DMS153 treated with DMSO at 0.1 percent for 48 hours (cell line): ENCODE data around the gene ERFE.
A peak's percentile ranks its signal among the peaks of the same experiment; 100 is the strongest.

Source experiments
- DNase-seq: peaks from one replicate; lab custom pipeline; 2025; ENCODE audit not compliant: unreplicated experiment; lab: John Stamatoyannopoulos, UW

The ERFE gene

DNA sequence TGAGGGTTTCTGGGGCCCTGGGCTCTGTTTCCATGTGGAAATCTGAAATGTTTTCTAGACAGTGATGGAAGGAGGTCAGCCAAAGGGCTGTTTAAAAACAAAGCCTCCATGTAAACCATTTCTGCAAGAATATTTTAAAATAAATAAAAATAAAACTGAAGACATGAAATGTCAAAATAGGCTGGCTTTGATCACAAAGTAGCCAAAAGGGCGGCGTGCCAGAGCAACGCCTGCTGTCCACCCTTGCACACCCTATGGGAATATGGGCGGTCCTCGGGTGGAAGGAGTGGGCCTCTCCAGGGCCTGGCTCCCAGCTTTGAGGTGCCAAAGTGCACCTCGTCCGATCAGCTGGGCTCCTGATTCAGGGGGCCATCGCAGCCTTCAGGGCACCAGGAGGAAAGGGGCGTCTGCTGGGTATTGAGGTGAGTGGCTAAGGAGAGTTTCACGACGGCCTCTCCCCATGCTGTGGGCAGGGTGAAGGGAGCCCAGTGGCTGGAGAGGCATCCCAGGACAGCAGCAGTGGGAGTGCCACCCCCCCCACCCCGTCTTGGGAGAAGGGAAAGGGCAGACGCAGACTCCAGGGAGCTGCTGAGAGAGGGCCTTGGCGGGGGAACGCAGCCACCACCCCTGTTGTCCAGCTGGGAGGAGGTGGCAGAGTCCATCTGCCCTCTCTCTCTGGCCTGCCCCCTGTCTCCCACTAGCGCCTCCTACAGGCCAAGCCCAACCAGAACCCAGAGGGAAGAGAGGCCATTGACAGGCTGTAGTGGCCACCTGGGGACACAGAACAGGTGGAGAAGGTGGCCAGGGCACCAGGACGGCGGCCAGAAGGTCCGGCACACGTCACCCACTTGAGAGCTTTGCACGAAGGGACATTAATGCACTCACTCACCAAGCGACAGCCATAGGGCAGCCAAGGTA, 5.7 kb upstream of the ERFE start:
- DNase-seq = no peak

DNA sequence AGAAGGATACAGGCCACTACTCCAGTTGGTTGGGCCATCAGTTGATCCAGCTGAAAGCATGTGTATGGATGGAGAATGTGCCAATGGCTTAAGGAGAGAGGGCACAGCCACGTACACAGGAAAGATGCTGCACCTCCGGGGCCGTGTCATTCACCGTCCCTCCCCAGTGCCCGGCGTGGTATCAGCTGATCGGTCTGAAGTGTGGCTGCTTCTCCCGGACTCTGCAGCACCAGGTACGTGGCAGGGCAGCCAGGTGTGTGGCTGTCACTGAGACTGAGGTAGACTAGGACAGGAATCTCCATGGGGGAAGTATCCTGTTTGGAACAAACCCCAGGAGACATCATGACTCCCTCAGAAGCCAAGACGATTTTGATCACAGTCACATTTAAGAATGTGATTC, 4.2 kb upstream of the ERFE start:
- DNase-seq = no peak

DNA sequence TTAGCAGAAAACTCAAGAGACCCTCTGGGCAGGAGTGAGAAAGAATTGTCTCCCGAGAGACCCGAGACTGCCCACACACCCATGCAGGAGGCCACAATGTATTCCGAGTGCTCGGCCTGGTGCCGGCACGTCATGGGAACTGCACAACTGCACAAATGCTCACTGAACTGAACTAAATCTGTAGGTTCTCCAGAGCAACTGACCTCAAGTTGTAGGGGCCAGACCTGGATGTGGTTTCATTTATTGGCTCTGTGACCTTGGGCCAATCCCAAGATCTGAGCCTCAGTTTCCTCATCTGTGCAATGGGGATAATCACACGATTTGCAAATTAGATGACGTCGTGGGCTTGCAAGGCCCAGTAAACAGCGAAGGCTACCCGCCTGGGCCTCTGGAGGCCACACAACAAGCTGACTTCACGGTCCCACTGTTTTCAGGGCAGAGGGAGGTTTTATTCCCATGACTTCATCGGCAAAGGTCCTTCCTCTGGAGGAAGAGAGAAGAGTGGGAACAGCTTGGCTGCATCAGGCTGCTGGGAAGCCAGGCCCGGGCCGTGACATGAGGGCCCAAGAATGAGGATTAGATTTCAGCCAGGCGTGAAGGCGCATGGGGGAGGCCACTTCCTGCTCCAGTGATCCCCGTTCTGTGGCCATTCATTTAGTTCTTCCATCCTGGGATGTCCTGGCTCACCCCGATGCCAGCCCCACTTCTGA, 3.6 kb upstream of the ERFE start:
- no peak for DNase-seq

DNA sequence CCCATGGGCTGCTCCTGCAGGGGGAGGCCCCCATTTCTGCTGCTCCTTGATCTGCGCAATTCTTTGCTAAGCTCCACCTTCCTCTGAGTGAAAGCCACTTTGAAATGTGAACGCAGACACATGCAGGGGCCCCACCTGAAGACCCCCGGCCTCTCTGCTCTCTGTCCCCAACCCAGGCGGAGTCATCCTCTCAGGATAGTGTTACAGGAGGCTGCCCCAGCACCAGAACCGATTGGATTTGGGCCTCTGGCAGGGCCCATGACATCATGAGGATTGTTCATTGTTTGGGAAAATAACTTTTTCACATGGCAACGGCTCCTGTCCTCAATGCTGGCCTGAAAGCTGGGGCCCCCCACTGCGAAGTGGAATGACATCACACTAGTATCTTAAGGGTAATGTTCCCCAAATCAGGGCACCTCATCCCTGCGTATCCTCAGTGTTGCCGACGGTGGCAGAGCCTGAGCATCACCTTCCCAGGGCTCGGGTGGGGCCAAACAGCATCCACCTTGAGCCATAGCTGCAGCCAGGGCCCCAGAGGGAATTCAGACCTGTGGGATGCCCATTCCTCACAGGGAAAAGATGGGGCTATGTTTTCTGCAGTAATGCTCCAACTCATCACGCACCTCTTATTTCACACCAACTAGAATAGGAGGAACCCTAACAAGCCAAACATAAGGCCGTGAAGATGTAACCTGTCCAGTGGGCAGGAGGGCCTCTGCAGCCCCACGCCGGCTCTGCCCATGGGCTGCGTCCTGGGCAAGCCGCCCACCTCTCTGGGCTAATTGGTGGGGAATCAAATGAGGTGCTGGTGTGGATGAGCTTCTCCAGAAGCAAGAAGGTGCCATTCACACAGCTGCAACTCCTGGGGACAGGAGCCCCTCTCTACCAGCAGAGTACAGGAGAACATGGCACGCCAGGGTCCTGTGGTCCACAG, 2.7 kb upstream of the ERFE start:
- no peak for DNase-seq

DNA sequence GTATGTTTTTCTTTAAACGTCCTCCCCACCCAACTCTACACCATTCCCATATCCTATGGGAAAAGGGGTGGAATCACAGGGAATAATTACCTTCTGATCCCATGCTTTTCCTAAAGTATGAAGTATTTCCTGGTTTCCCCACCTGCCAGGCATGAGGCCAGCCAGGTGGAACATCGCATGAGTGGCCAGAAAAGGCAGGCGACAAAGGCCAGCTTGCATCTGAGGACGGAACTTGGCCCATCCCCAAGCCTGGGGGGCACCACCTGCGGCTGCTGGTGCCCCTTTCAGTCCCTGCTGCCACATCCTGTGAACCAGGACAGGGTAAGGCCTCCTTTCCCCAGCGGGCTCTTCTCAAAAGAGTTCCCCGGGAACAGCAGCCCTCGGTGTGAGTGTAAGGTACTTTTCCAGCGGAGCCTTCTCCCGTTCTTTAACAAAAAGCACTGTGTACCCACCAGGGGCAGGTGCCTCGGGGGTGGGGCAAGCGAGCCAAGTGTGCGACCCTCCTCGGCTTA, 1.2 kb upstream of the ERFE start:
- peak; percentile 42 for DNase-seq

DNA sequence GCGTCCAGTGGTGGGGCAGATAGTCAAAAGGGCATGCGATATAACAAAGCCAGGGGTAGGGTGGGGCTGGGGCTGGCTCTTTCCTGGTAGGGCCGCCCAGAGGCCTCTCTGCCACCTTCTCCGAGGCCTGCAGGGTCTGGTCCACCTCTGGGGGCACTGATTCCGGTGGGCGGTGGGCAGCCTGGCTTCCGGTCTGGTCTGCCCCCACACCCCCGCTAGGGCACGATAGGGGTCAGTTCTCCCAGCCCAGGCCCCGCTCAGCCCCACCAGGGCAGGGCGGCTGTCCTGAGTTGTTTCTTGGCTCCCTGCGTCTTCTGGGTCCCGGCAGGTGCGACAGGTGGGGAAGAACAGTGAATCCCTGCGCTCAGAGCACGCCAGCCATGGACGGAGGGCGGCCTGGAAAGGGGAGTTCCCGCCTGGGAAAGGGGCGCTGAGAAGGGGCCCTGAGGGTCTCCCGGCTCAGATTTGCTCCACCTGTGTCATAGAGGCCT, 707 bp upstream of the ERFE start:
- DNase-seq = no peak

DNA sequence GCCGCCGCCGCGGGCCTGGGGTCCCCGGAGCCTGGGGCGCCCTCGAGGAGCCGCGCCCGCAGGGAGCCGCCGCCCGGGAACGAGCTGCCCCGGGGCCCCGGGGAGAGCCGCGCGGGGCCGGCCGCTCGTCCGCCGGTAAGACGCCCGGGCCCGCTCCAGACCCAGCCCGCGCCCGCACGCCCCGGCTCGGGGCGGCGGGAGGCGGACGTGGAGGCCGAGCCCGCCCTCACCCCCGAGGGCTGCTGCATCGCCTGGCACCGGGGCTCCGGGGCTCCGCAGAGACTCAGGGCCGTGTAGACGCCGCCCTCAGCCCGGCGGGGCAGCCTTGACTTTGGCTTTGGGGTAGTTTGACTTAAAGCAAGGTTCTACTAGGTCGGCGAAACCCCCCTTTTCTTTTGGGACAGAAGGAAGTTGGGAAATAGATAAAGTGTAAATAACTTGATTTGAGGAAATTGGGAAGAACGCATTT, 335 bp downstream of the ERFE start:
- no peak for DNase-seq

DNA sequence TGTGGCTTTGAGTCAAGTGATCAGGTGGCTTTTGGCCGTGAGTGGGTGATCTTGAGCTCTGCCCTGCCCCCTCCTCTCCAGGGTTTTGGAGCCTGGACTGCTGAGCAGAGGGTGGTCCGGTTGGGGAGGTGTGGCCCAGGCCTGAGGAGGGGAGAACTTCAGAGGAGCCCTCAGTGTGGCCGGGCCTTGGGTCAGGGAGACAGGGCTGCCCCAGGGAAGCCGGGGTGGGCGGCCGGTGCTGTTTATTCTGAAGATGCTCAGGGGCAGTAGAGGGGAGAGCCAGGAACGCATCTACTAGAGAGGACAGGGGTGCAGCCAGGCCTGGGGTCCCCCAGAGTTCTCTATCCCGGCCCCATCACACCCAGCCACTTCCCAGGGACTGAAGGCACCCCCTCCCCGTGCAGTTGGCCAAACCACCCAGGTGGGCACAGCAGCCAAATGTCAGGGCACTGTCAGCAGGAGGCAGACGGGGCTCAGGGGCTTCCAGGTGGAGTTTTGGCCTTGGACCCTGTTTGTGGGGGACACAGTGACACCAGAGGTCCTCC, 963 bp downstream of the ERFE start:
- no peak for DNase-seq

DNA sequence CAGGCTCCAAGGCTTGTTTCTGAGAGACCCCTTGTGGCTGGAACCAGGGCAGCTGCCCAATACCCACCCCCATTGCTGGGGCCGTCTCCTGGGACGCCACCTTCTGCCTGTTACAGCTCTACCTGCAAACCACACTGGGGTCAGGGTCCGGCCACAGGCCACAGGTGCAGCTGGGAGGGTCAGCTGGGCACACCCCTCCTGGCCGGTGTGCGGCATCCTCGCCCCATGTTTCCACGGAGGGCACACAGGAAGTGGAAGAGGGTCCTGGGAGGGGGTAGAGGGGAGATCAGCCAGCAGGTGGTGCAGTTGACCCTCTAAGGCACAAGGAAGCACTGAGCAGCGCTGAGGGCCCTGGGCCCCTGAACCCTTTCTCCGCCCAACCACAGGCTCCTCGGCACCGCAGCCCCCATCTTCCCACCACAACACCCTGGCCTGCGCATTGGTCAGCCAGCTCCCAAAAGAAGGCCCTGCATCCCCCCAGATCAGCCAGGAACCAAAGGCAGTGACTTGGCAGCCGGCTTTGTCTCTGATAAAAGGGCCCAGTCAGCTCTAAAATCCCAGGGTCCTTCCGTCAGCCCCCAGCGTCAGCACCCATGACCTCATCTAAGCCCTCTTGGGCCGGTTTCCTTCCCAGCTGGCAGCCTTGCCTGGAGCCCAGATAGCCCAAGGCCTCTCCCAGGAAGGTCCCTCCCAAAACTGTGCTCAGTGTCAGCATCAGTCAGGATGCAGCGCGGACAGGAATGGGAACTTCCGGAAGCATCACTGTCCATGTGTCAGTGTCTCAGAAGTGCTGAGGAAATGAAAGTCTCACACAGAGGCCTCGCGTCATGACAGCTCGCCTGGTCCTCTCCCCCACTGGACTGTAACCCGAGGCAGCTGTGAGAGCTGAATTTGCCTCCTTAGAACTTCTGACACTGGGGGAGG, 1.7 kb downstream of the ERFE start:
- no peak for DNase-seq

DNA sequence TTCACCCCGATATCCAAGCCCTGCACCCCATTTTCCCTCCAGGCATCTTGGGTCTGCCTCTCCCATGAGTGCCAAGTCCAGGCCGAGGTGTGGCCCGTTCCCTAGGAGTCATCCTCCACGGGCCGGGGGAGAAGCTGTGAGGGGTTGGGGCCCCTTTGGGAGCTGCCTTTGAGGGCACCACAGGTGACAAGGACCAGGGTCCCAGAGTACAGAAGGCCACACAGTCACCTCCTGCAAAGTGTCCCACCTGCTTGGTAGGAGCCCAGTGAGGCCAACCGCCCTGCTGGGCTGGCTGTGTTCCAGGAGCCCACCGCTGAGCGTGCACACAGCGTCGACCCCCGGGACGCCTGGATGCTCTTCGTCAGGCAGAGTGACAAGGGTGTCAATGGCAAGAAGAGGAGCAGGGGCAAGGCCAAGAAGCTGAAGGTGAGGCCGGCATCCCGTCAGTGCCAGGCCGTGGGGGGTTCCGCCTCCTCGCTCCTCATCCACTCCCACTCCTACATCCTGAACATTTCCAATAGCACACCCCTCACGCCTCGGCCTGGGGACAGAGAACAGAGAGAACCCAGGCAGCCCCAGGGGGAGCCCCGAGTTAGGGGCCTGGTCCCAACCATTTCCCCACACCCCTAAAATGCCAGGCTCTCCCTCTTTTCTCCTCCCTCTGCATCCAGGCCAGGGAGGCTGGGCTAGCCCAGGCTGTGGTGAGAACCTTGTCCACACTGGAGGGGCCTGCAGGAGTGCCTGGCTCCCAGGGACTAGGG, 2.7 kb downstream of the ERFE start:
- DNase-seq = no peak

DNA sequence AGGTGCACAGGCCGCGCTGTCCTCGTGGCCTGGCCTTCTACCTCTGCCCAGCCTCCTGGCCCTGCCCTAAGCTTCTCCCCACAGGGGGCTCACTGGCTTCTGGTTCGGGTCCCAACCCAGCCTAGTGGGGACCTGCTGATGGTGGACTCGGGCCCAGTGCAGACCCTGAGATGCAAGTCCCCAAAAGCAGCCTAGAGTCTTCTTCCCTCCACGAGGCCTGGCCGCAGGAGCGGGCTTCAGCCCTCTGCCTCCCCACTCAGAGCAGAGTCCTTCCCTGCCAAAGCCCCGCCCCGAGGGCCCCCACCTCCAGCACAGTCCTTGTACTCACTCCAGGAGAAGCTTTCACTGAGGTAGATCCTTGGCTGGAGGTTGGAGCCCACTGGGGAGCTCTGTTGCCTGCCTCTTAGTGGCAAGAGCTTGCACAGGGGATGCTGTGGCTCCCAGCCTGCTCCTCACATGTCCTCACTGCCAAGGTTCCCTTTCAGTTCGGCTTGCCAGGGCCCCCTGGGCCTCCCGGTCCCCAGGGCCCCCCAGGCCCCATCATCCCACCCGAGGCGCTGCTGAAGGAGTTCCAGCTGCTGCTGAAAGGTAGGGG, 3.6 kb downstream of the ERFE start:
- no peak for DNase-seq

DNA sequence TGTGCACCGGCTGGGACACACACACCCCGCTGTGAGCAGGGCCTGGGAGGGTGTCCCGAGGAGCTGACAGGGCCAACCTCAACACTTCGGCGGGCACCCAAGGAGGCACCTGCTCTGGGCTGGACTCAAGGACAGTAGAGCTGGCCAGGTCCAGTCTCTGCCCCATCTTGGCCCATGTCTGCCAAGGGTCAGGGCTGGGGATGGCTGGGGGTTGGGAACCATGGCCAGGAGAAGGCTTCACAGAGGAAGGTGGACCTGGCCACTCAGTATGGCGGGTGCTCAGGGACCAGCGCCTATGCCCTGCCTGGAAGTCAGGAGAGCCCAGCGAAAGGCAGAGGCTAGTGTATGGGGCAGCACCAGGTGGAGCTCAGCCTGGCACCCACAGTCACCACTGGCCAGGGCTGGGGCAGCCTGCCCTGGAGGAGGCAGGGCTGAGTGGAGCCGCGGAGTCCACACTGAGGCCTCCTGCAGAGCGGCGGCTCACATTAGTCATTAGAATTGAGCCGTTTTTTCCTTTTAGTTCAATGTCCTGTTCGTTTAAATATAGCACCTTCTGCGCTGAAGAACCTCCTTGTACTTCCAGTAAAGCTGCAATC, 4.2 kb downstream of the ERFE start:
- no peak for DNase-seq

DNA sequence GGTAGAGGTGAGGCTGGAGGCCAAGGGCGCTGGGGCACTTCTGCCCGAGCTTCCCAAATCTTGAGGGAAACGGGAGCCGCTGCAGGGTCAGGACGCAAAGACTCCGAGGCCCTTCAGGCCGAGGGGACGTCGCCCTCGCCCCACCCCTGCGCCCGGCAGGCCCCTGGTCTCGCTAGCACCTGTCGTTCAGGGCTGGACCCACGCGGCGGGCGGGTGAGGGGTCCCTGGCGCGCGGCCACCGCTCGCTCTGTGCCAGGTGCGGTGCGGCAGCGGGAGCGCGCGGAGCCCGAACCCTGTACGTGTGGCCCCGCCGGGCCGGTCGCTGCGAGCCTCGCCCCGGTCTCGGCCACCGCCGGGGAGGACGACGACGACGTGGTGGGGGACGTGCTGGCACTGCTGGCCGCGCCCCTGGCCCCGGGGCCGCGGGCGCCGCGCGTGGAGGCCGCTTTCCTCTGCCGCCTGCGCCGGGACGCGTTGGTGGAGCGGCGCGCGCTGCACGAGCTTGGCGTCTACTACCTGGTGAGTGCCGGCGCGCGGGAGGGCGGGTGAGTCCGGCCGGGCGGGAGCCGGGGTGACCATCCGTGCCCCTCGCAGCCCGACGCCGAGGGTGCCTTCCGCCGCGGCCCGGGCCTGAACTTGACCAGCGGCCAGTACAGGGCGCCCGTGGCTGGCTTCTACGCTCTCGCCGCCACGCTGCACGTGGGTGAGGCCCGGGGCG, 4.9 kb downstream of the ERFE start:
- DNase-seq = no peak

DNA sequence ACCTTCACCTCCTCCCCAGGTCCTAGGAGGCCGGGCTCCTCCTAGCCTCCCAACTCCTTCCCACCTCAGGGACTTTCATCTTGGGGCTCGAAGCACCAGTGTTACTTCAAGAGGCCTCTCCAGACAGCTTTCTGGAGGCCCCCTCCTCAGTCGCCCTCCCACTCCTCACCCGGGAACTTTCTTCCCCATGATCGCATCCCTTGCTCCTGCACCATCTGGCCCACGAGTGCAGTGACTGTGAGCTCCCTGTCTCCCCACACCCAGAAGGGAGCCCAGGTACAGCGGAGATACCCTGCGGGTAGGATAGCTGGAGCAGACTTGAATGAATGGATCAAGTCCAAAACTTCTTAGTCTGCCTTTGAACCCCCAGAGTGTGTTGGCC, 6.1 kb downstream of the ERFE start:
- no peak for DNase-seq

DNA sequence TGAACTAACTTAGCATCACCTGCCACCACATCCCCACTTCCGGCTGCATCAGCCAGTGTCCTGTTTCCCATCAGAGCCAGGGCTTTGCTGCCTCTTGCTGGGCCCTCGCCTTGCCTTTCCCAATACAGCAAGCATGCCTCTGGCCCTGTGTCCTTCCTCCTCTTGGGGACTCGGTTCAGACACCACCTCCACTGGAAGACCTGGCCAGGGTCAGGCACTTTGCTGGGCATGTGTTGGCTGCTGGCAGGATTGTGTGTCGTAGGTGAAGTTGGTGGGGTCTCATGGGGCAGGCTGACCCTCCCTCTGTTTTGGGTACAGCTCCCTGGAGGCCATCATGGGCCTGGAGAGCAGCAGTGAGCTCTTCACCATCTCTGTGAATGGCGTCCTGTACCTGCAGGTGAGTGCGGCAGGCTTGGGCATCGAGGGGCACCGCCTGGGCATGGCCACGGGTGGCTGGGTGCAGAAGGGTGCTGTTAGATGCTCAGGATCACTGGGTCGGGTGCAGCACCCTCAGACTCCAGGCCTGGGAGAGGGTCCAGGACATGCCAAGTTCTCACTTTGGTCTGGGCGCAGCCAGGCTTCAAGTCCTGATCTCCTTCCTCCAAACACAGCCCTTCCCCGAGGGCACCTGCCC, 6.6 kb downstream of the ERFE start:
- no peak for DNase-seq

DNA sequence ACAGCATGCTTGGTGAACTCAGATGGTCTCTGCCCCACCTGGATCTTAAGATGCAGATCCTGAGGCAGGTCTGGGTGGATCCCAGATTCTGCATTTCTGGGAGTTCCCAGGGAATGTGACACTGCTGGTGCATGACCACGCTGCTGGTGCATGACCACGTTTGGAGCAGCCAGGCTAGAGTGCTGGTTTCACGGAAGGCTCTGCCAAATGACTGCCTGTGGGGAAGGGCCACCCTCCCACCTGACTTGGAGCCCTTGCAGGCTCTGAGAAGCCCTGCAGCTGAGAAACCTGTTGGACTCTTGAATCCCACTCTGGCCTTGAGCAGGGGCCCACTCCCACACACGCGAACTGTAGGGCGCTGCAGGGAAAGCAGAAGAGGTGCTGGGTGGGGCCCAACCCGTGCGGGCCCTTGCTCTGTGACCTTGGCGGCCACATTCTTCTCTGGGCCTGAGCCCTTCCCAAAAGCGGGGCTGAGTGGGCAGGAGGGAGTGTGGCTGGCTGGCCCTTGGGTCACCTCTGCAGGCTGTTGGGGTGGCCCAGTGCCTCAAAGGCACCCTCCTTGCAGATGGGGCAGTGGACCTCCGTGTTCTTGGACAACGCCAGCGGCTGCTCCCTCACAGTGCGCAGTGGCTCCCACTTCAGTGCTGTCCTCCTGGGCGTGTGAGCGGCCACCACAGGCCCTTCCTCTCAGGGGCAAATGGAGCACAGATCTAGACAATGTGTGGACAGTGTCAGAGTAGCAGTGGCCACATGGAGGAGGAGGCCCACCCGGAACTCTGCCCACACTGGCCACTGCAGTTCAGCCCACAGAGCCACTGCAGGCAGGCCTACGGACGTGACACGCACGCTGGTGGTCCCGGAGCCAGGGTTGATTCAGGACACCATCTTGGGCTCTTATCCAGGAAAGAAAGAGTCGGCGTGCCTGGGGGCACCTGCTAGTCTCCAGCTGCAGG, 7.9 kb downstream of the ERFE start:
- no peak for DNase-seq
